Ishikawa (cell line): ENCODE measurements around the gene REXO1.
A peak's percentile ranks its signal among the peaks of the same experiment; 100 is the strongest.

ENCODE experiments used
- CEBPB ChIP-seq: IDR thresholded peaks from 2 replicates; pipeline ENCODE4 v1.6.1; 2012
- CREB1 ChIP-seq: IDR thresholded peaks from 2 replicates; pipeline ENCODE4 v1.6.1; 2012; ENCODE audit warnings: low read depth
- EGR1 ChIP-seq: IDR thresholded peaks from 2 replicates; pipeline ENCODE4 v1.6.1; 2012
- EP300 ChIP-seq: IDR thresholded peaks from 2 replicates; pipeline ENCODE4 v1.6.1; 2012; ENCODE audit warnings: borderline replicate concordance
- FOXM1 ChIP-seq: IDR thresholded peaks from 2 replicates; pipeline ENCODE4 v1.6.1; 2012; ENCODE audit warnings: low read depth, borderline replicate concordance
- NFIC ChIP-seq: IDR thresholded peaks from 2 replicates; pipeline ENCODE4 v1.6.1; 2012
- RAD21 ChIP-seq: IDR thresholded peaks from 2 replicates; pipeline ENCODE4 v1.6.1; 2012; ENCODE audit warnings: low read depth
- TAF1 ChIP-seq: IDR thresholded peaks from 2 replicates; pipeline ENCODE4 v1.6.1; 2012; ENCODE audit warnings: low read depth, mild to moderate bottlenecking
- TCF12 ChIP-seq: IDR thresholded peaks from 2 replicates; pipeline ENCODE4 v1.6.1; 2012; ENCODE audit warnings: low read depth
- TEAD4 ChIP-seq: IDR thresholded peaks from 2 replicates; pipeline ENCODE4 v1.6.1; 2012
- YY1 ChIP-seq: IDR thresholded peaks from 2 replicates; pipeline ENCODE4 v1.6.1; 2012; ENCODE audit warnings: low read depth
- ZBTB7A ChIP-seq: IDR thresholded peaks from 2 replicates; pipeline ENCODE4 v1.6.1; 2012; ENCODE audit warnings: low read depth
- TF ChIP-seq, protein P1 (sequence below): IDR thresholded peaks from 2 replicates; pipeline ENCODE4 v1.6.1; 2012
- TF ChIP-seq, protein P2 (sequence below): IDR thresholded peaks from 2 replicates; pipeline ENCODE4 v1.6.1; 2012
- TF ChIP-seq, protein P3 (sequence below): IDR thresholded peaks from 2 replicates; pipeline ENCODE4 v1.6.1; 2012; ENCODE audit warnings: low read depth, mild to moderate bottlenecking

The REXO1 gene

DNA sequence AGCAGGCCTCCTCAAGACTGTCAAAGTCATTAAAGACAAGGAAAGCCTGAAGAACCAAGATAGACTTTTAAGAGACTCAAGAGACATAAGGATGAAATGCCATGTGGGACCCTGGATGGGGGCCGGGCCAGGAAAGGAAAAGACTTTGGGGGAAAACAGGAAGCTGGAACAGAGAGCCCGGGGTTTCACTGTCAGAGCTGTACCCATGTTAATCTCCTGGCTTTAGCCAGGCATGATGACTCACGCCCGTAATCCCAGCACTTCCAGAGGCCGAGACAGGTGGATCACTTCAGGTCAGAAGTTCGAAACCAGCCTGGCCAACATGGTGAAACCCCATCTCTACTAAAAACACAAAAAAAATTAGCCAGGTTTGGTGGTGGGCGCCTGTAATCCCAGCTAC, 20.7 kb upstream of the REXO1 start:
- TF ChIP-seq, protein P1, sequence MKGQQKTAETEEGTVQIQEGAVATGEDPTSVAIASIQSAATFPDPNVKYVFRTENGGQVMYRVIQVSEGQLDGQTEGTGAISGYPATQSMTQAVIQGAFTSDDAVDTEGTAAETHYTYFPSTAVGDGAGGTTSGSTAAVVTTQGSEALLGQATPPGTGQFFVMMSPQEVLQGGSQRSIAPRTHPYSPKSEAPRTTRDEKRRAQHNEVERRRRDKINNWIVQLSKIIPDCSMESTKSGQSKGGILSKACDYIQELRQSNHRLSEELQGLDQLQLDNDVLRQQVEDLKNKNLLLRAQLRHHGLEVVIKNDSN, result no peak
- TF ChIP-seq YY1 (no peak), TCF12 (no peak), FOXM1 (no peak), EP300 (no peak), ZBTB7A (no peak), TEAD4 (no peak)
- TF ChIP-seq, protein P2, sequence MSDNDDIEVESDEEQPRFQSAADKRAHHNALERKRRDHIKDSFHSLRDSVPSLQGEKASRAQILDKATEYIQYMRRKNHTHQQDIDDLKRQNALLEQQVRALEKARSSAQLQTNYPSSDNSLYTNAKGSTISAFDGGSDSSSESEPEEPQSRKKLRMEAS, result no peak

DNA sequence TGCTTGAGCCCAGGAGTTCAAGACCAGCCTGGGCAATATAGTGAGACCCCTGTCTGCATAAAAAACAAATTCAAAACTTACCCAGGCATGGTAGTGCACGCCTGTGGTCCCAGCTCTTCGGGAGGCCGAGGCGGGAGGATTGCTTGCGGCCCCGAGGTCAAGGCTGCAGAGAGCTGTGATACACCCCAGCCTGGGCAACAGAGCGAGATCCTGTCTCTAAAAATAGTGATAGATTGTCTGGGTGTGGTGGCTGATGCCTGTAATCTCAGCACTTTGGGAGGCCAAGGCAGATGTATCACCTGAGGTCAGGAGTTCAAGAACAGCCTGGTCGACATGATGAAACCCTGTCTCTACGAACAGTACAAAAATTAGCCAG, 19.1 kb upstream of the REXO1 start:
- no peak for TF ChIP-seq TAF1
- TF ChIP-seq, protein P1, result no peak
- no peak for TF ChIP-seq ZBTB7A
- no peak for TF ChIP-seq FOXM1
- no peak for TF ChIP-seq EGR1
- TF ChIP-seq EP300, result no peak
- no peak for TF ChIP-seq NFIC
- TF ChIP-seq CEBPB, result no peak
- no peak for TF ChIP-seq CREB1
- TF ChIP-seq, protein P3, sequence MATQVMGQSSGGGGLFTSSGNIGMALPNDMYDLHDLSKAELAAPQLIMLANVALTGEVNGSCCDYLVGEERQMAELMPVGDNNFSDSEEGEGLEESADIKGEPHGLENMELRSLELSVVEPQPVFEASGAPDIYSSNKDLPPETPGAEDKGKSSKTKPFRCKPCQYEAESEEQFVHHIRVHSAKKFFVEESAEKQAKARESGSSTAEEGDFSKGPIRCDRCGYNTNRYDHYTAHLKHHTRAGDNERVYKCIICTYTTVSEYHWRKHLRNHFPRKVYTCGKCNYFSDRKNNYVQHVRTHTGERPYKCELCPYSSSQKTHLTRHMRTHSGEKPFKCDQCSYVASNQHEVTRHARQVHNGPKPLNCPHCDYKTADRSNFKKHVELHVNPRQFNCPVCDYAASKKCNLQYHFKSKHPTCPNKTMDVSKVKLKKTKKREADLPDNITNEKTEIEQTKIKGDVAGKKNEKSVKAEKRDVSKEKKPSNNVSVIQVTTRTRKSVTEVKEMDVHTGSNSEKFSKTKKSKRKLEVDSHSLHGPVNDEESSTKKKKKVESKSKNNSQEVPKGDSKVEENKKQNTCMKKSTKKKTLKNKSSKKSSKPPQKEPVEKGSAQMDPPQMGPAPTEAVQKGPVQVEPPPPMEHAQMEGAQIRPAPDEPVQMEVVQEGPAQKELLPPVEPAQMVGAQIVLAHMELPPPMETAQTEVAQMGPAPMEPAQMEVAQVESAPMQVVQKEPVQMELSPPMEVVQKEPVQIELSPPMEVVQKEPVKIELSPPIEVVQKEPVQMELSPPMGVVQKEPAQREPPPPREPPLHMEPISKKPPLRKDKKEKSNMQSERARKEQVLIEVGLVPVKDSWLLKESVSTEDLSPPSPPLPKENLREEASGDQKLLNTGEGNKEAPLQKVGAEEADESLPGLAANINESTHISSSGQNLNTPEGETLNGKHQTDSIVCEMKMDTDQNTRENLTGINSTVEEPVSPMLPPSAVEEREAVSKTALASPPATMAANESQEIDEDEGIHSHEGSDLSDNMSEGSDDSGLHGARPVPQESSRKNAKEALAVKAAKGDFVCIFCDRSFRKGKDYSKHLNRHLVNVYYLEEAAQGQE, result no peak

DNA sequence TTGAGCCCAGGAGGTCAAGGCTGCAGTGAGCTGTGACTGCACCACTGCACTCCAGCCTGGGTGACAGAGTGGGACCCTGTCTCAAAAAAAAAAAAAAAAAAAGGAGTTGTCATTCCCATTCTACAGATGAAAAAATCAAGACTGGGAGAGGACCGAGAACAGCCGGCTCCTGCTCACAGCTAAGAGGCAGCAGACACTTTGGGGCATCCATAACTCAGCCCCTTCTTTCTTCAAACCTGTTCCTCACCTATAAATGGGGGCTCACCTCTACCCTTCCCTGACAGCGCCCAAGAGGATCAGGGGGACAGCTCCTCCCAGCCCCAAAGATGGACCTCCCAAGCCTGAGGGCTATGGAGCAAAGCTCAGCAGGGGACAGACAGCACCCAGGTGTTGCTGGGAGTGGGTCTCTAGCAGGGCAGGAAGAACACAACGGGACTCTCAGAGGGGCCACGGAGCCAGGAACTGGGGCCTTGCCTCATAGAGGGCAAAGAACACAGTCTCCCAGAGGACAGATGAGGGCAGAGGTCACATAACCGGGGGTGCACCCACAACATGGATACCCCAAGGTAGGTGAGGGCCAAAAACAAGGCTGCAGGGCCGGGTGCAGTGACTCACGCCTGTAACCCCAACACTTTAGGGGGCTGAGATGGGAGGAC, 18.5 kb upstream of the REXO1 start:
- TF ChIP-seq NFIC, result no peak
- no peak for TF ChIP-seq TEAD4
- TF ChIP-seq, protein P1, result no peak
- no peak for TF ChIP-seq EP300

DNA sequence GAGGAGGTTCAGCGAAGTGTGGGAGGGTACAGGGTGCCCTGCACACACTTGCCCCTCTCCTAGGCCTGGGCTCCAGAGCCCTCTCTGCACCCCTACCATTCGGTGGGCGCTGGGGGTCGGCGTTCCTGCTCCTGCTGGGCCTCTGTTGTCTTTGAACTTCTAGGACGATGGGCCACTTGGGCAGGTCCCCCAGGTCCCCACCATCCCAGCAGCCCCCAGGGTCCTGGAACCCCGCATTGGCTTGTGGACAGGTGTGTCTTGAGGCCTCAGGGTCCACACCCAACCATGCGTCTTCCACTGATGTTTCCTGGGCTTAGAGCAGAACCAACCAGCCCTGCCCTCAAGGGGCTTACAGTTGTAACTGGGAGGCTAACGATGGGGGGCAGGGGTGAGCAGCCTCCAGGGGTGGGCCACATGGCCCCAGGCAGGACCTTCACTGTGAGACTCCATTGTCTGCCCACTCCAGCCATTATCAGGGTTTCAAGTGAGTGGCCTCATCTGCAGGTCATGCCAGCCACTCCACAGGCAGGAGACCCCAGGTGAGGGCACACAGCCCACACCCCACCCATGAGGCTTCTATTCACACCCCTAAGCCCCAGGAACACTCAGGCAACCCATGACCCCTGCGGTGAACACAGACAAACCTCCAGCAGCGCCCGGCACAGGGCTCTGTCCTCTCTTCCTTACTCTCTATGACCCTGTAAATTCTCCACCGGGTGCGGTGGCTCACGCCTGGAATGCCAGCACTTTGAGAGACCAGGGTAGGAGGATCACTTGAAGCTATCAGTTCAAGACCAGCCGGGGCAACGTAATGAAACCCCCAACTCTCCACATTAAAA, 17.1 kb upstream of the REXO1 start:
- no peak for TF ChIP-seq TEAD4
- no peak for TF ChIP-seq CREB1
- no peak for TF ChIP-seq CEBPB
- TF ChIP-seq, protein P3, result no peak
- TF ChIP-seq EGR1, result no peak
- TF ChIP-seq, protein P2, result no peak
- TF ChIP-seq RAD21, result no peak
- TF ChIP-seq, protein P1, result no peak
- no peak for TF ChIP-seq NFIC
- TF ChIP-seq TAF1, result no peak
- no peak for TF ChIP-seq ZBTB7A
- no peak for TF ChIP-seq YY1

DNA sequence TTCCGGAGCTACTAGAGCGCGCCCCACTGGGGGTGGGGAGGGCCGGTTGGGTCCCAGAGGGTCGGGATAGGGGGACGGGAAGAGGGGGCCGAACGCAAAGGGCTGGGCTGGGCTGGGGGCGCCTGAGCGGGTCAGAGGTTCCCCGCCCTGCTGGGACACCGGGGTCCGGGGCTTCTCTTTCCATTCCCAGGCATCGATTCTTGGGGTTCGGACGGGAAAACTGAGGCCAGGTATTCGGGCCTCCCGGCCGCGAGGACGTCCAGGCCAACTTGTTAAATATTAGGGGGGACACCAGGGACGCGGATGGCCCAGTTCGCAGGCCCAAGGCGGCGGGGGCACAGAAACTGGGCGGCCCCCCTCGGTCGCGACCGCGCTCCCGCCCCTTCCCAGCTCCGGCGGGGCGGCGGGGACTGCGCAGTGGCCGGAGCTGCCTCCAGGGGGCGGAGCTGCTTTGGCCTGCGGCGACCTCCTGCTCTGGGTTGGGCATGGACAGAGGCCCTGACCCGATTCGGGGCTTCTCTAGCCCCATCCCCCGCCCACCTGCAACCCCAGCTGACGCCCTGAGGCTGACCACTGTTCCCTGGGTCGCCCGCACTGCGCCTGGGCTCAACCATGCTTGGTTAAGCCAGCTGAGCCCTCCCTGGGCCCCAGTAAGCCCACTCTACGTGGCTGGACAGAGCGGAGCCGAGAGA, 16.3 kb upstream of the REXO1 start:
- TF ChIP-seq RAD21 (peak; percentile 43; the same call in 1 of the 2 replicates), ZBTB7A (peak; percentile 73), CREB1 (no peak), TAF1 (peak; percentile 62), YY1 (0 out of 2 replicates have a peak, but pooled peaks have one; percentile 20)
